GM23248 (cell line): Measurements from ENCODE around the gene MOAP1.

Experiments used
- EZH2 ChIP-seq: fragments of 200-600 bp; sonication (generic); IDR thresholded peaks from 2 replicates; pipeline ENCODE4 v1.6.1; 2018; ENCODE audit warnings: antibody characterized with exemption, mild to moderate bottlenecking; ENCODE audit not compliant: insufficient read depth, poor library complexity, severe bottlenecking
- EZH2phosphoT487 ChIP-seq: fragments of 200-600 bp; sonication (generic); IDR thresholded peaks from 2 replicates; pipeline ENCODE4 v1.6.1; 2018; ENCODE audit warnings: antibody characterized with exemption, moderate library complexity, mild to moderate bottlenecking, low read depth; ENCODE audit not compliant: insufficient read depth

- TF ChIP-seq EZH2 (no peak), EZH2phosphoT487 (no peak)
These were observed 13.3 kb downstream of the MOAP1 start for GRCh38 chr14:93171376-93171775.
